Measurements from ENCODE around the gene IFT81.
"Not testable (repeated sequence)": the region's sequence is repeated elsewhere in the genome, so short reads cannot be mapped to it uniquely, and the experiment has no call there.

Gene IFT81

GRCh38 chr12:110124269-110124995, at the start of gene IFT81:
Gene IFT81 (plus strand): TSS chr12:110124357. CDS start chr12:110127381, 3,024 bp downstream.
- DNase-seq: peak; percentile 96 to 98

GRCh38 chr12:110075880-110076279, 48.3 kb upstream of the IFT81 start:
- no peak for DNase-seq

GRCh38 chr12:110077800-110078199, 46.4 kb upstream of the IFT81 start:
- DNase-seq: no peak

- peak; percentile 86 to 90 for DNase-seq
Observed at GRCh38 chr12:110079477-110080400, 44.4 kb upstream of the IFT81 start.

GRCh38 chr12:110080410-110080809, 43.7 kb upstream of the IFT81 start:
- DNase-seq: no peak

GRCh38 chr12:110084314-110085015, 39.7 kb upstream of the IFT81 start:
- DNase-seq: no peak

- not testable (repeated sequence) for DNase-seq
Observed at GRCh38 chr12:110088216-110088615, 35.9 kb upstream of the IFT81 start.

- DNase-seq: no peak
Observed at GRCh38 chr12:110088936-110089335, 35.2 kb upstream of the IFT81 start.

GRCh38 chr12:110090266-110091135, 33.7 kb upstream of the IFT81 start:
- no peak for DNase-seq

GRCh38 chr12:110091136-110091711, 32.9 kb upstream of the IFT81 start:
- no peak for DNase-seq

- no peak for DNase-seq
Observed at GRCh38 chr12:110093631-110094311, 30.4 kb upstream of the IFT81 start.

- peak; percentile 69 for DNase-seq
Observed at GRCh38 chr12:110100315-110100970, 23.7 kb upstream of the IFT81 start.

- peak; percentile 15 to 42 for DNase-seq
Observed at GRCh38 chr12:110102255-110102654, 21.9 kb upstream of the IFT81 start.

GRCh38 chr12:110104188-110105094, 19.7 kb upstream of the IFT81 start:
- no peak for DNase-seq

GRCh38 chr12:110105159-110105558, 19.0 kb upstream of the IFT81 start:
- DNase-seq: no peak

- DNase-seq: no peak
Observed at GRCh38 chr12:110105986-110106385, 18.2 kb upstream of the IFT81 start.

GRCh38 chr12:110107369-110108281, 16.5 kb upstream of the IFT81 start:
- DNase-seq: no peak

GRCh38 chr12:110108309-110109036, 15.7 kb upstream of the IFT81 start:
- no peak for DNase-seq
